Right lobe of liver (tissue), 6 donors: Measurements from ENCODE around the gene KCND3. TPM values are rescaled to one million over a fixed set of nuclear protein-coding genes. Genes with fewer than 3 reads are reported as not detected.

ENCODE experiments used
- ATAC-seq, 4 donors: fragments of 200-7000 bp; cut with Tn5 transposase; one replicate each; pipeline ENCODE4 v1.9.1; 2020; ENCODE audit warnings: mild to moderate bottlenecking in 4 of 4, moderate library complexity in 4 of 4
- DNase-seq, 3 donors: peaks; one replicate each; pipeline ENCODE4 v3.0.0-alpha.2; 2020
- H3K27ac ChIP-seq, 3 donors: fragments of 200-600 bp; one replicate each; pipeline ENCODE4 v1.8.0; 2022
- H3K27me3 ChIP-seq, 2 donors: fragments of 200-600 bp; one replicate each; pipeline ENCODE4 v1.8.0; 2022
- H3K36me3 ChIP-seq, 4 donors: fragments of 200-600 bp; sonication (generic) in 1 of 4; one replicate each; pipeline versions ENCODE4 v1.5.1 to v1.8.0; 2017 to 2022; ENCODE audit warnings: control low read depth in 1 of 4
- H3K4me1 ChIP-seq, 4 donors: fragments of 200-600 bp; sonication (generic) in 1 of 4; one replicate each; pipeline versions ENCODE4 v1.5.1 to v1.8.0; 2017 to 2022; ENCODE audit warnings: control low read depth in 1 of 4
- H3K4me3 ChIP-seq, 3 donors: fragments of 200-600 bp; one replicate each; pipeline ENCODE4 v1.8.0; 2022
- H3K9me3 ChIP-seq, 4 donors: fragments of 200-600 bp; sonication (generic) in 1 of 4; one replicate each; pipeline versions ENCODE4 v1.5.1 to v1.8.0; 2017 to 2022; ENCODE audit warnings: control low read depth in 1 of 4
- POLR2A ChIP-seq: fragments of 450-650 bp; IDR thresholded peaks from one replicate; pipeline ENCODE4 v1.6.1; 2017; ENCODE audit warnings: antibody characterized with exemption, mild to moderate bottlenecking
- WGBS: methylation state at CpG from one replicate; pipeline ENCODE4 v1.1.6; 2018; ENCODE audit warnings: low coverage, low lambda C conversion rate; ENCODE audit not compliant: insufficient coverage; ENCODE audit errors: missing lambda C conversion rate; 5-methylcytosine and 5-hydroxymethylcytosine counted together
- intact Hi-C, 2 donors: fragments of 100-400 bp; cut with DNase I; formaldehyde crosslinking; loops; one replicate each; pipeline versions ENCODE4 v1.11.2 to v1.14.1; 2022
- total RNA-seq, 6 experiments: library from RNA; depleted of rRNA in 2 of 6; stranded (reverse); fragments of >200 nt in 2 of 6; fragmentation: NEBNext Ultra II Directional in 3 of 6; extraction: Animal tissue kit (Norgen Biotek cat#: 25700) in 3 of 6; gene quantifications; one replicate each; pipeline versions ENCODE4 v1.1.0 to v1.2.4, GENCODE V29; 2016 to 2023
- TF ChIP-seq, protein P1 (sequence below), 4 donors: fragments of 200-600 bp in 3 of 4; fragments of 450-650 bp in 1 of 4; IDR thresholded peaks; one replicate each; pipeline versions ENCODE4 v1.5.1 to v1.8.0; 2016 to 2022; ENCODE audit warnings: antibody characterized with exemption in 4 of 4, mild to moderate bottlenecking in 2 of 4
- donor health status: DM: no; HTN: yes; CAD: no.
- donor health status: DM: no; HTN: no; CAD: no.
- donor health status: DM: no; HTN: no; CAD: no.
- donor health status: DM: no; HTN: yes; CAD: no.
- donor health status: DM: no; HTN: yes; CAD: no.

The KCND3 gene
- total RNA-seq, 6 experiments from 2014 or later, result 8.1 to 25.5 (median 16.2) TPM

DNA sequence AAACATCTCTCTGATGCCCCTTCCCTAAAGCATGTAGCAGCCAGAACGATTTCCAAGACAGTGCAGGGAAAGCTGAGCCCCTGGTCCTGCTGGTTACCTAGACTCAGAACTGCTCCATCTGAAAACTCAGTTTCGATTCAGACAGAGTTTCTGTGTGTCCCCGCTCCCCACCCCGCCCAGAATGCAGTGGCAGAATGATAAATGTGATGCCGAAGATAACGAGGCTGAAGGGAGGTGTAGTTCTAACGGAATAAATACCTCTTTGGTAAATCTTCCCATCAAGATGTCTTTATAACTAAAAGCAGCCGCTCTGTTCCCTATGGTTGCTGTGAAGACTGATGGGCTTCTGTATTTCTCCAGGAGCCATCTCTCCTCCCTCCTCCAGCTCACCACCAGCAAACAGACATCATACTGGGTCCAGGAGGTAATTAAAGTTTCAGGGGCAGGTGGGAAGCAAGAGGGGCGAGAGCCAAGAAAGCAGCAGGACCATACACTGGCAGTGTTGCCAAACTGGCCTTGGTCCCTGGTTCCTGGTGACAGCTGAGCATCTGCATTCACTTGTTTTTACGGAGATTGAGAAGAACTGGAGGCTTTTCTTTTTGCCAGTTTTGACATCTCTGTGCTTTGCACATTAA, 156.8 kb downstream of the KCND3 start:
- Histone ChIP-seq H3K27ac (no peak overlapping the region), H3K36me3 (no peaks in the 10 kb centered on the region), H3K27me3 (no peaks in the 10 kb centered on the region), H3K4me1 (no peaks in the 10 kb centered on the region), H3K4me3 (no peak overlapping the region), H3K9me3 (no peaks in the 10 kb centered on the region)
- intact Hi-C loops, result no loop called here
- TF ChIP-seq, protein P1, sequence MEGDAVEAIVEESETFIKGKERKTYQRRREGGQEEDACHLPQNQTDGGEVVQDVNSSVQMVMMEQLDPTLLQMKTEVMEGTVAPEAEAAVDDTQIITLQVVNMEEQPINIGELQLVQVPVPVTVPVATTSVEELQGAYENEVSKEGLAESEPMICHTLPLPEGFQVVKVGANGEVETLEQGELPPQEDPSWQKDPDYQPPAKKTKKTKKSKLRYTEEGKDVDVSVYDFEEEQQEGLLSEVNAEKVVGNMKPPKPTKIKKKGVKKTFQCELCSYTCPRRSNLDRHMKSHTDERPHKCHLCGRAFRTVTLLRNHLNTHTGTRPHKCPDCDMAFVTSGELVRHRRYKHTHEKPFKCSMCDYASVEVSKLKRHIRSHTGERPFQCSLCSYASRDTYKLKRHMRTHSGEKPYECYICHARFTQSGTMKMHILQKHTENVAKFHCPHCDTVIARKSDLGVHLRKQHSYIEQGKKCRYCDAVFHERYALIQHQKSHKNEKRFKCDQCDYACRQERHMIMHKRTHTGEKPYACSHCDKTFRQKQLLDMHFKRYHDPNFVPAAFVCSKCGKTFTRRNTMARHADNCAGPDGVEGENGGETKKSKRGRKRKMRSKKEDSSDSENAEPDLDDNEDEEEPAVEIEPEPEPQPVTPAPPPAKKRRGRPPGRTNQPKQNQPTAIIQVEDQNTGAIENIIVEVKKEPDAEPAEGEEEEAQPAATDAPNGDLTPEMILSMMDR (IDR thresholded peaks at IDR 0.05), result no peak
- no peak for TF ChIP-seq POLR2A
- WGBS, result 64% methylated on average over 5 of the region's 10 CpGs
- DNase-seq (no peak), ATAC-seq (no peak)

DNA sequence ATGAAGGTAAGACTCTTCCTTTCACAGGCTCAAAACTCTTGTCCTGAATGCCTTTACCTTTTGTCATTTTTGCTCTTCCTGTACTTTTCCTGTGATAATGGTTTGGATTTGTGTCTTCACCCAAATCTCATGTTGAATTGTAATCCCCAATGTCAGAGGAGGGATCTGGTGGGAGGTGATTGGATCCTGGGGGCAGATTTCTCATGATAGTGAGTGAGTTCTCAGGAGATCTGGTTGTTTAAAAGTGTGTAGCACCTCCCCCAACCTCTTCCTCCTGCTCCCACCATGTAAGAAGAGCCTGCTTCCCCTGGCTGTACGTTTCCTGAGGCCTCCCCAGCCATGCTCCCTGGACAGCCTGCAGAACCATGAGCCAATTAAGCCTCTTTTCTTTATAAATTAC, 158.3 kb downstream of the KCND3 start:
- ATAC-seq (no peak), DNase-seq (no peak)
- WGBS, result 43% methylated on average over 1 of the region's 1 CpG

DNA sequence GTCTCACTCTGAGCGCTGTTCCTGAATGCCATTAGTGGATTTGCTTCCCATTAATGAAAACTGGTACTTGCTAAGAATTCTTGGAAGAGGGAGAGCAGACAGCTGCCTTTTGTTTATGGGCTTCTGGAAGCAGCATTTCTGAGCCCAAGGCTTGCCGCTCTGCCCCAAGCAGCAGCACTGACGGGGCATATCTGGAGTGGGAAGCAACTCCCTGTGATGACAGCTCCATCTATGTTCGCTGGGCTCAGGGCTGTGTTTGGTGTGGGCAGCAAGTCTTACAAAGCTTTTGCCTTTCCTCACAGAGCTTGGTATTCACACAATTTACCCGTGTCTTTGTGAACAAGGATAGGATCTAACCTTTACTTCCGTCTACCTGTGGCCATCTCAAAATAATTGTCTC, 161.5 kb downstream of the KCND3 start:
- Histone ChIP-seq H3K36me3 (no peaks in the 10 kb centered on the region), H3K4me1 (no peaks in the 10 kb centered on the region), H3K4me3 (no peak overlapping the region), H3K9me3 (no peaks in the 10 kb centered on the region), H3K27me3 (no peaks in the 10 kb centered on the region), H3K27ac (no peak overlapping the region)
- DNase-seq (no peak), ATAC-seq (no peak)
- intact Hi-C loops, result no loop called here
- TF ChIP-seq, protein P1 (IDR thresholded peaks at IDR 0.05), result no peak
- no peak for TF ChIP-seq POLR2A
- WGBS, result 62% methylated on average over 4 of the region's 6 CpGs

More for the DNA sequence above, 158.3 kb downstream of the KCND3 start:
- H3K36me3 ChIP-seq, result no peaks in the 10 kb centered on the region
- H3K27me3 ChIP-seq, result no peaks in the 10 kb centered on the region
- TF ChIP-seq POLR2A, result no peak
- TF ChIP-seq, protein P1 (IDR thresholded peaks at IDR 0.05), result no peak
- no peak overlapping the region for H3K4me3 ChIP-seq
- intact Hi-C loops, result no loop called here
- H3K27ac ChIP-seq, result no peak overlapping the region
- H3K9me3 ChIP-seq, result no peaks in the 10 kb centered on the region
- H3K4me1 ChIP-seq, result no peaks in the 10 kb centered on the region

DNA sequence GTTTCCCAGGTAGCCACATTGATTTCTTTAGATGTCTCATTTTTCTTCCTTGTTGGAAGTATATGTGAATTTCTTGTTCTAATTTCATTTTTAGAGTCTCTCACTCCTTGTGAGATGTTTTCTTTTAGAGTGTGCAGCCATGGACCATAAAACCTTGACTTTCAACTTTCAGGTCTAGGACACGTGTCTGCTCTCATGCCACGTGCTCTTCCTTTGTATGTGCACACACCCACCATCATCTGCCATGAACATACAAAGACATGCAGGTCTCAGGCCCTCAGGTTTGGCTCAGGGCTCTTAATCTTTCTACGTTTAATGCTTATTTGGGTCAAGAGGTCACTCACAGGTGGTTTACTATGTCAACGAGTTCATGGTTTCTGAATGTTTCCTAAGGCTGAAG, 163.2 kb downstream of the KCND3 start:
- no peaks in the 10 kb centered on the region for H3K9me3 ChIP-seq
- intact Hi-C loops, result no loop called here
- H3K27me3 ChIP-seq, result no peaks in the 10 kb centered on the region
- H3K4me3 ChIP-seq, result no peak overlapping the region
- H3K4me1 ChIP-seq, result no peaks in the 10 kb centered on the region
- H3K36me3 ChIP-seq, result no peaks in the 10 kb centered on the region
- no peak overlapping the region for H3K27ac ChIP-seq
- ATAC-seq, result no peak
- TF ChIP-seq, protein P1 (IDR thresholded peaks at IDR 0.05), result no peak
- no peak for TF ChIP-seq POLR2A
- 59% methylated on average over 4 of the region's 4 CpGs for WGBS
- DNase-seq, result no peak

DNA sequence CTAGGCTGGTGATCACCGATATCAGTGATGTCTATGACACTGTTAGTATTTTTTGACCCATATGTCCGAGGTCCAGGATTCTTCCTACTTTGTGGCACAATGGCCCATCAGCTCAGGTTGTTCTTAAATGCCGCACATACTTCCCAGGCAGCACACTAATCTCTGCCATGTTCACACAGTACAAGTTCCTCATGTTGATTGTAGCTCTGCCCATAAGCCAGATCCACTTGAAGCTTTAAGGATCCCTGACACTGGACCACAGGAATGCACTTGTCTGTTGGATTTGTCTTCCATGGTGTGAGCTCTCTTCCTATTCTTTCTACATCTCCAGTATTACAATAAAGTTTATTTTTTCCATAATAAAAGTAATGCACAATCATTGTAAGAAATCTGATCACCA, 164.3 kb downstream of the KCND3 start:
- Histone ChIP-seq H3K36me3 (no peaks in the 10 kb centered on the region), H3K9me3 (no peaks in the 10 kb centered on the region), H3K4me1 (no peaks in the 10 kb centered on the region), H3K27ac (no peak overlapping the region), H3K4me3 (no peak overlapping the region), H3K27me3 (no peaks in the 10 kb centered on the region)
- DNase-seq (no peak), ATAC-seq (no peak)
- intact Hi-C loops, result no loop called here
- no peak for TF ChIP-seq POLR2A
- TF ChIP-seq, protein P1 (IDR thresholded peaks at IDR 0.05), result no peak
- 57% methylated on average over 1 of the region's 3 CpGs for WGBS
